ENCODE results near the gene ATP5ME. TPM values are rescaled to one million over a fixed set of nuclear protein-coding genes. Genes with fewer than 3 reads are reported as not detected.

ATP5ME gene
- total and polyA plus RNA-seq, 2 donors from 2014 or later: 248 to 1,928 TPM

DNA sequence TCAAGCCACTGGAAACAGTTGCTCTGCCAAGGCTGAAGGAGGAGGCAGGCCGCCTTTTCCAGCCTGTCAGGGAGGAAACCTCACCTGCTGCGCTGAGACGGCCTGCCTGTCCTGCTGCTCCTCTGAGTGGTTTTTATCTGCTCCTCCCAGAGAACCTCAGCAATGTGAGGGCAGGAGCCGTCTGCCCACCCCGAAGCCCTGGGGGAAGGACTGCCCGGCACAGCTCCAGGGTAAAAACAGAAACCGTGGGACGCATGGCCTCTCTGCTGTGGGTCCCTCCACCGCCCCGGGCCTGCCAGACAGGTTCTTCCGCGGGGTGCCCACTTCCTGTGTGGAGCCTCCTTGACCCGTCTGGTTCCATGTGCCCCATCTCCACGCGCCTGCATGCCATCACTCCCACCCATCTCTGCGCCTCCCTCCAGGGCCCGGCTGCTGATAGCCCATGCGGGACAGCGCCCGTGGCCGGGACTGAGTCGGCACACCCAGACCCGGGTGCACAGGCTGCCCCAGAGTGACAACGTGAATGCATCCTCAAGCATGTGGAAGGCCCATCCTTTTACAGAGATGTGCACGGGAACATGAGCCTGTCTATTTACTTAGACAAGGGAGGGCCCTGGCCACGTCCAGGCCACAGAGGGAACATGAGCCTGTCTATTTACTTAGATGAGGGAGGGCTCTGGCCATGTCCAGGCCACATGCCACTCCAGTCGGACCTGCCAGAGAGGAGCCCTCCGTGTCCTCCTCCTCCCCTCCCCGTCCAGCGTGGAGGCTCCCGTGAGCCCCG lies 18.9 kb upstream of the ATP5ME start:
- H3K27ac ChIP-seq (ENCODE audit: low read depth in 2 of 2, low read length in 2 of 2): no peak overlapping the region
- no peak for FAIRE-seq
- intact Hi-C loops (cut with DNase I): no loop called here
- no peak overlapping the region for H3K9ac ChIP-seq (ENCODE audit: low read length in 3 of 3)
- H3K9me3 ChIP-seq (ENCODE audit: control insufficient read depth in 2 of 3, insufficient read depth in 1 of 3, low read length in 3 of 3): no peaks in the 10 kb centered on the region
- no peak overlapping the region for H3K4me3 ChIP-seq (ENCODE audit: low read length in 3 of 3)
- TF ChIP-seq, protein P1, sequence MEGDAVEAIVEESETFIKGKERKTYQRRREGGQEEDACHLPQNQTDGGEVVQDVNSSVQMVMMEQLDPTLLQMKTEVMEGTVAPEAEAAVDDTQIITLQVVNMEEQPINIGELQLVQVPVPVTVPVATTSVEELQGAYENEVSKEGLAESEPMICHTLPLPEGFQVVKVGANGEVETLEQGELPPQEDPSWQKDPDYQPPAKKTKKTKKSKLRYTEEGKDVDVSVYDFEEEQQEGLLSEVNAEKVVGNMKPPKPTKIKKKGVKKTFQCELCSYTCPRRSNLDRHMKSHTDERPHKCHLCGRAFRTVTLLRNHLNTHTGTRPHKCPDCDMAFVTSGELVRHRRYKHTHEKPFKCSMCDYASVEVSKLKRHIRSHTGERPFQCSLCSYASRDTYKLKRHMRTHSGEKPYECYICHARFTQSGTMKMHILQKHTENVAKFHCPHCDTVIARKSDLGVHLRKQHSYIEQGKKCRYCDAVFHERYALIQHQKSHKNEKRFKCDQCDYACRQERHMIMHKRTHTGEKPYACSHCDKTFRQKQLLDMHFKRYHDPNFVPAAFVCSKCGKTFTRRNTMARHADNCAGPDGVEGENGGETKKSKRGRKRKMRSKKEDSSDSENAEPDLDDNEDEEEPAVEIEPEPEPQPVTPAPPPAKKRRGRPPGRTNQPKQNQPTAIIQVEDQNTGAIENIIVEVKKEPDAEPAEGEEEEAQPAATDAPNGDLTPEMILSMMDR (IDR thresholded peaks at IDR 0.05; ENCODE audit: borderline replicate concordance, extremely low read depth, insufficient read depth): no peak
- no peaks in the 10 kb centered on the region for H3K36me3 ChIP-seq (ENCODE audit: control insufficient read depth in 2 of 3, insufficient read depth in 3 of 3, low read length in 3 of 3)
- DNase-seq: peak in 1 of 5 donors; percentile 58
- H3K4me1 ChIP-seq (ENCODE audit: control insufficient read depth in 2 of 3, insufficient read depth in 2 of 3, low read depth in 1 of 3, low read length in 3 of 3): peaks cover 0 to 17% (median 4%) of the 10 kb centered on the region in 3 donors
- no peaks in the 10 kb centered on the region for H3K27me3 ChIP-seq (ENCODE audit: control insufficient read depth, insufficient read depth, low read length)

DNA sequence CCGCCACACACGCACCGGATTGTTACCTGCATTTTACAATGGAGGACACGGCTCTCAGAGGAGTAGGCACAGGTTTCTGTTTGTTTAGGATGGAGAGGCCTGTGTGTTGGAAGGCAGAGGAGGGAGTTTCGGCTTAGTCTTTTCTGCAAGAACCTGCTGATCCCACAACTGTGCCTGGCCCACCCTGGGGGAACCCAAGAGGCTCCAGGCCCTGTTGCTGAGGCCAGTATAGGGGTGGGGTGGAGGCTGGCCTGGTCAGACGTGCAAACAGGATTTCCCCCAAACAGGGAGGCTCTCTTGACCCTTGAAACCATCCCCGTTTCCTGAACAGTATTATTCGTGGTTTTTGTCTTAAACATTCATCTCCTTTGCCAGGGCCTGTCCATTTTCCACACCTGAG lies 15.6 kb upstream of the ATP5ME start:
- no peaks in the 10 kb centered on the region for H3K9me3 ChIP-seq (ENCODE audit: control insufficient read depth in 2 of 3, insufficient read depth in 1 of 3, low read length in 3 of 3)
- peak overlapping the region in 1 of 3 donors; percentile 51 for H3K4me3 ChIP-seq (ENCODE audit: low read length in 3 of 3)
- TF ChIP-seq, protein P1 (IDR thresholded peaks at IDR 0.05; ENCODE audit: borderline replicate concordance, extremely low read depth, insufficient read depth): no peak
- no peak overlapping the region for H3K27ac ChIP-seq (ENCODE audit: low read depth in 2 of 2, low read length in 2 of 2)
- intact Hi-C loops (cut with DNase I): no loop called here
- H3K36me3 ChIP-seq (ENCODE audit: control insufficient read depth in 2 of 3, insufficient read depth in 3 of 3, low read length in 3 of 3): no peaks in the 10 kb centered on the region
- peaks cover 0 to 29% (median 4%) of the 10 kb centered on the region in 3 donors for H3K4me1 ChIP-seq (ENCODE audit: control insufficient read depth in 2 of 3, insufficient read depth in 2 of 3, low read depth in 1 of 3, low read length in 3 of 3)
- H3K9ac ChIP-seq (ENCODE audit: low read length in 3 of 3): peak overlapping the region in 1 of 3 donors; percentile 37
- FAIRE-seq: no peak
- no peaks in the 10 kb centered on the region for H3K27me3 ChIP-seq (ENCODE audit: control insufficient read depth, insufficient read depth, low read length)
- peak in 1 of 5 donors; percentile 63 for DNase-seq

DNA sequence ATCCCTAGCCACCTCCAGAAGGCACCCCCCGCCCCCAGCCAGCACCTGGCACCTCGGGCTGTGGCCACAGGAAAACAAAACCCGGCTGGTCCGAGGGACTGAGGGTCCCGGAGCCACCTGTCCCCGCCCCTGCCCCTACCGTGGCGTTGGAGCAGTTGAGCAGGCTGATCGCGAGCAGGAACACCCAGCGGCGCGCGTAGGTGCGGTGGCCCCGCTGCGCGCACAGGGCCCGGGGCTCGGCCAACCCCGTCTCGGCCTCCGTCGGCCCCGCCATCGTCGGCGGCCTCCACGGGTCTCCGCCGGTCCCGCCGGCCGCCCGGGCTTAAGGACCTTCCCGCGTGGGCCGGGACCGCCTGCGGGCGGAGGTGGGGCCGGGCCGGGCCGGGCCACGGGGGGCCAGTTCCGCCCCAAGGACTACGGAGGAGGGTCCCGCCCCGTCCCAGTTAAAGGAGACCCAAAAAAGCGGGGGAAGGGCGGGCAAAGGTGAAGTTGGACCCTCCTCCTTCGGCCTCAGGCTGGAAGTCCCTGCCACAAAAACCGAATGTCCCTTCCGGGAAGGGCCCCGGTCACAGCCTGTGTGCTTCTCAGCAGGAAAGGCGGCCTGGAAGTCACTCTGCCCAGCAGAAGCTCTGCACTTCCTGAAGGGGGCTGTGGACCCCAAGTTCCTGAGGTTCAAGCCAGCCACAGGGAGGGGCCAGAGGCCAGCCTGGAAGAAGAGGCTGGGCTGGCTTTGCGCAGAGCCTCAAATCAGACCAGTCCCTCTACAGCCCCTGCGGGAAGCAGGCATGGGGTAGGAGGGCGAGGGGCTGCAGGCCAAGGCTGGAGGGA lies 15.0 kb upstream of the ATP5ME start, which contains the start of gene SLC49A3:
SLC49A3 (minus strand) TSS at position 298 of the 828 bp plus-strand sequence; CDS start at position 274, 24 bp downstream.
- no peaks in the 10 kb centered on the region for H3K9me3 ChIP-seq (ENCODE audit: control insufficient read depth in 2 of 3, insufficient read depth in 1 of 3, low read length in 3 of 3)
- FAIRE-seq: no peak
- DNase-seq: peak in 3 of 5 donors; percentile 45 to 82 (median 62)
- H3K4me1 ChIP-seq (ENCODE audit: control insufficient read depth in 2 of 3, insufficient read depth in 2 of 3, low read depth in 1 of 3, low read length in 3 of 3): peaks cover 0 to 29% (median 4%) of the 10 kb centered on the region in 3 donors
- peak within 1 kb of the TSS in 2 of 3 donors; percentile 37 to 61 for H3K9ac ChIP-seq (ENCODE audit: low read length in 3 of 3)
- TF ChIP-seq, protein P1 (IDR thresholded peaks at IDR 0.05; ENCODE audit: borderline replicate concordance, extremely low read depth, insufficient read depth): no peak
- H3K36me3 ChIP-seq (ENCODE audit: control insufficient read depth in 2 of 3, insufficient read depth in 3 of 3, low read length in 3 of 3): no peaks in the 10 kb centered on the region
- H3K27ac ChIP-seq (ENCODE audit: low read depth in 2 of 2, low read length in 2 of 2): peak within 1 kb of the TSS; percentile 32 to 61
- no peaks in the 10 kb centered on the region for H3K27me3 ChIP-seq (ENCODE audit: control insufficient read depth, insufficient read depth, low read length)
- H3K4me3 ChIP-seq (ENCODE audit: low read length in 3 of 3): peak within 1 kb of the TSS in 2 of 3 donors; percentile 9 to 51
- intact Hi-C loops (cut with DNase I): no loop called here

Data from kidney (tissue), 14 donors.